HepG2 (cell line): ENCODE data around the gene KRTAP5-6. TPM values are rescaled to one million over a fixed set of nuclear protein-coding genes. Genes with fewer than 3 reads are reported as not detected.
A peak's percentile ranks its signal among the peaks of the same experiment; 100 is the strongest.

Experiments used
- RAD21 ChIP-seq: fragments of 450-650 bp; formaldehyde crosslinking; IDR thresholded peaks from 2 replicates; pipeline ENCODE4 v1.5.0; 2020; ENCODE audit warnings: mild to moderate bottlenecking
- RBFOX2 ChIP-seq: fragments of 200-400 bp; formaldehyde crosslinking; IDR thresholded peaks from 2 replicates; pipeline ENCODE4 v1.6.1; 2017; ENCODE audit warnings: low read depth, mild to moderate bottlenecking, low read length
- SETDB1 ChIP-seq: sonication (generic); formaldehyde crosslinking; IDR thresholded peaks from 2 replicates; pipeline ENCODE4 v1.5.1; 2020; ENCODE audit warnings: missing genetic modification reagents, mild to moderate bottlenecking, borderline replicate concordance
- SMAD9 ChIP-seq: sonication (generic); formaldehyde crosslinking; IDR thresholded peaks from 2 replicates; pipeline ENCODE4 v1.5.1; 2020; ENCODE audit warnings: mild to moderate bottlenecking, missing genetic modification reagents
- STAG1 ChIP-seq: sonication (generic); formaldehyde crosslinking; IDR thresholded peaks from 2 replicates; pipeline ENCODE4 v1.4.0; 2020; ENCODE audit warnings: missing genetic modification reagents
- YEATS4 ChIP-seq: sonication (generic); formaldehyde crosslinking; IDR thresholded peaks from 2 replicates; pipeline ENCODE4 v1.4.0; 2020; ENCODE audit warnings: missing genetic modification reagents, borderline replicate concordance
- ZFX ChIP-seq: sonication (generic); formaldehyde crosslinking; IDR thresholded peaks from 2 replicates; pipeline ENCODE4 v1.4.0; 2020; ENCODE audit warnings: mild to moderate bottlenecking, low read depth, missing genetic modification reagents, moderate library complexity
- ZNF142 ChIP-seq: sonication (generic); formaldehyde crosslinking; IDR thresholded peaks from 2 replicates; pipeline ENCODE4 v1.4.0; 2020; ENCODE audit warnings: missing genetic modification reagents
- ZNF546 ChIP-seq: sonication (generic); formaldehyde crosslinking; conservative IDR thresholded peaks from 2 replicates; pipeline ENCODE4 v1.8.1; 2023; ENCODE audit warnings: mild to moderate bottlenecking, missing genetic modification reagents
- ZNF646 ChIP-seq: sonication (generic); formaldehyde crosslinking; IDR thresholded peaks from 2 replicates; pipeline ENCODE4 v1.9.0; 2021; ENCODE audit warnings: mild to moderate bottlenecking, missing genetic modification reagents
- polyA plus RNA-seq, 8 experiments: library from polyadenylated mRNA; depleted of rRNA in 3 of 8; stranded (reverse) in 7 of 8; unstranded in 1 of 8; fragments of >200 nt; fragmentation: Illumina TruSeq in 4 of 8; extraction: Trizol in 4 of 8; gene quantifications; 2 replicates each; pipeline versions ENCODE4 v1.2.1 to v1.2.3, GENCODE V29; 2011 to 2016; ENCODE audit warnings: low read depth in 4 of 8, missing spikeins in 1 of 8, mixed read lengths in 1 of 8; ENCODE audit not compliant: insufficient read depth in 1 of 8
- total RNA-seq, 5 experiments: library from RNA; depleted of rRNA; stranded (reverse); fragments of >200 nt; fragmentation: Illumina TruSeq; extraction: Trizol; gene quantifications; 2 replicates each; pipeline ENCODE4 v1.2.3, GENCODE V29; 2016; ENCODE audit warnings: low read depth in 1 of 5

Gene KRTAP5-6
- total and polyA plus RNA-seq, 2 of the 13 experiments (the other 11 are each of a cell fraction or from before 2014, with no cell fraction given): not detected

GRCh38 chr11:1653541-1654387 lies 43.2 kb upstream of the KRTAP5-6 start (continued):
- TF ChIP-seq ZNF546 (CRISPR knock-in tag) (peak; percentile 10; the same call in 1 of the 2 replicates), STAG1 (CRISPR knock-in tag) (peak; percentile 53), ZNF646 (no peak), RBFOX2 (no peak), YEATS4 (CRISPR knock-in tag) (peak; percentile 19; the same call in 1 of the 2 replicates), ZNF142 (CRISPR knock-in tag) (0 out of 2 replicates have a peak, but pooled peaks have one; percentile 47), ZFX (CRISPR knock-in tag) (peak; percentile 29; the same call in 1 of the 2 replicates), RAD21 (CRISPR knock-in tag) (peak; percentile 20; the same call in 1 of the 2 replicates), SETDB1 (CRISPR knock-in tag) (0 out of 2 replicates have a peak, but pooled peaks have one; percentile 53), SMAD9 (0 out of 2 replicates have a peak, but pooled peaks have one; percentile 49)
- TF ChIP-seq, all 625 proteins: peak for 18
